ENCODE data around the gene SYT17.

SYT17 gene, protein sequence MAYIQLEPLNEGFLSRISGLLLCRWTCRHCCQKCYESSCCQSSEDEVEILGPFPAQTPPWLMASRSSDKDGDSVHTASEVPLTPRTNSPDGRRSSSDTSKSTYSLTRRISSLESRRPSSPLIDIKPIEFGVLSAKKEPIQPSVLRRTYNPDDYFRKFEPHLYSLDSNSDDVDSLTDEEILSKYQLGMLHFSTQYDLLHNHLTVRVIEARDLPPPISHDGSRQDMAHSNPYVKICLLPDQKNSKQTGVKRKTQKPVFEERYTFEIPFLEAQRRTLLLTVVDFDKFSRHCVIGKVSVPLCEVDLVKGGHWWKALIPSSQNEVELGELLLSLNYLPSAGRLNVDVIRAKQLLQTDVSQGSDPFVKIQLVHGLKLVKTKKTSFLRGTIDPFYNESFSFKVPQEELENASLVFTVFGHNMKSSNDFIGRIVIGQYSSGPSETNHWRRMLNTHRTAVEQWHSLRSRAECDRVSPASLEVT
- 0.29 to 6.0 (median 0.79) reads per million in 18 experiments for total RNA-seq

- DNase-seq: peak; percentile 77 to 86
Observed at GRCh38 chr16:19167710-19168370, at the start of gene SYT17. SYT17 (plus strand) TSS chr16:19168240; CDS start chr16:19168647, 407 bp downstream.

DNA sequence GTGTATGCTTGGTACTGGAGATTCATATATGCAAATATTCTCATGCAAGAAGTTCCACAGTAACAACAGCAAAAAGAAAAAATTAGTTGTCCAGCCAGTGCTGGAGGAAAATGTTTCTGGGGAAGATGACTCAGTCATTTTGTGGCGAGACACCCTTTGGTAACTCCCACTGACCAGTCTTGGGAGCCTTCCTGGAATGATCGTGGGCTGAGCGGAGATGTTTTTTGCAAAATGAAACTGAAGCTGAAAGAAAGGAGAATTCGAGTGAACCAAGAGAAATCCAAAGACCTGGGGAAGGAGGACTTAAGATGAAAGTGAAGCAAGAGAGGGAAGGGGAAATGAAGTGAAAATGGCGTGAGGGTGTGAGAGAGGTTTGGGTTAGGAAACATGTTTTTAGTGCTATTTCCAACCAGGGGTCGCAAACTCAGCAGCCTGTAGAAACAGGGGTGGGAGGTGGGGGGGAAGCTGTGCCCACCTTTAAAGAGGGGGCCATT is 49.1 kb upstream of the SYT17 start:
- peak; percentile 93 to 95 for DNase-seq

- peak in 1 of 2 donors; percentile 17 for DNase-seq
Observed at GRCh38 chr16:19119564-19119963, 48.5 kb upstream of the SYT17 start.

- no peak for DNase-seq
Observed at GRCh38 chr16:19123535-19124178, 44.4 kb upstream of the SYT17 start.

DNA sequence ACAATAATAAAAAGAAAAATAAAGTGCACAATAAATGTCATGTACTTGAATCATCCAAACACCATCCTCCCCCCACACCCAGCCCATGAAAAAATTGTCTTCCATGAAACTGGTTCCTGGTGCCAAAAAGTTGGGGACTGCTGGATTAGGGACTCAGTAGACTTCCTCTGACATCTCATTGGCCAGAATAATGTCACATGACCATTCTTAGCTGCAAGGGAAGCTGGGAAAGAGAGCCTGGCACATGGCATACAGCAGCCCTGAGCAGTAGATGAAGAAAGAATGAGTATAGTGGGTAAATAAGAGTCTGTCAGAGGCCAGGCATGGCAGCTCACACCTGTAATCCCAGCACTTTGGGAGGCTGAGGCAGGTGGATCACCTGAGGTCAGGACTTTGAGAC is 41.7 kb upstream of the SYT17 start:
- DNase-seq: no peak

- DNase-seq: no peak
Observed at GRCh38 chr16:19127205-19127604, 40.8 kb upstream of the SYT17 start.

DNA sequence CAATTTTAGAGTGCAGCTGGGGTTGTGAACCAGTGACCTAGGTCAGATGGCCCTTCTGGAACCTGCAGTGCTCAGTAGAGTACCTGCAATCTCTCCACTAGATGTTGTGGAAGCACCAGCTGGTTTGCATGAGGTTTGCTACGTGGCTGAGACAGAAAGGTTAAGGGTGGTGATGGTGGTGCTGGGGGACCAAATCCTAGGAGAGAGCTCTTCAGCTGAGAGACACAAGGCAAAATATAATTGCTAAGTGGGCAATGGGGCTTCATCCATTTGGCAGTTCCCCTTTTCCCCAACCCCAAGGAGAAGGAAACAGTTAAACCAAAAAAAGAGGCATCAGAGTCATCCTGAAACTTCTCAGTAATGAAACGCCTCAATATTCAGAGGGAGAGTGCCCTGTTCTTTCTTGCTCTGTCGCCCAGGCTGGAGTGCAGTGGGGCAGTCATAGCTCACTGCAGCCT is 40.3 kb upstream of the SYT17 start:
- peak; percentile 13 to 44 for DNase-seq

- no peak for DNase-seq
Observed at GRCh38 chr16:19128454-19129200, 39.4 kb upstream of the SYT17 start.

DNA sequence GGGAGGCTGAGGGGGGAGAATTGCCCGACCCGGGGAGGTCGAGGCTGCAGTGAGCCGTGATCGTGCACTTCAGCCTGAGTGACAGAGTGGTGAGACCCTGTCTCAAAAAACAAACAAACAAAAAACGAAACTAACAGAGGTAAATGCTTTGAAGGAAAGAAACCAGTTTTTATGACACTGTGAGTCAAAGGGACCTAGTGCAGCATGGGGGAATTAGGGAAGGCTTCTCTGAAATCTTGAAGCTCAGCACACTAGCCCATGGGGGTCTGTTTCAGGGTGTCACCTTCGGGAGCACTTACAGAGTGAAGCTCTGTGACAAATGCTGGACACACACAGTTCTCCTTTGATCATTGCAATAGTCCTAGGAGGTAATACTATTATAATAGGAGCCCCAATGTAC is 37.7 kb upstream of the SYT17 start:
- DNase-seq: no peak

GRCh38 chr16:19130852-19131824 is 36.9 kb upstream of the SYT17 start:
- peak; percentile 89 to 94 for DNase-seq

DNA sequence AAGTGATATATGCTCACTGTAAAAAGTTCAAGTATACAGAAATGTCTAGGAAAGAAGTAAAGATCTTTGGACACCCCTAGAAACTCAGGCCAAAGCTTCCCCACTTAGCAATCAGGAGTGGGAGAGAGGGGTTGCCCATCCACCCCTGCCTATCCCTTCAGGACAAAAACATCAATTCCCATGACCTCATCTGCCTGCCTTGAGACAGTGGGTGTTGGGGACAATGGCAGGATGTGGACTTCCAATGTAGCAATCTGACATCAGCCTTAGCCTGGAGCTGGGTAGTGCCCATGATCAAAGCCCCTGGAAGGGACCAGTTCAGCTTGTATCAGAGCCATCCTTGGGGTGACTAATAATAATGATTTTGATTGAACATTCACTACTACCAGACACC is 36.2 kb upstream of the SYT17 start:
- peak; percentile 55 to 57 for DNase-seq

GRCh38 chr16:19132255-19132654 is 35.8 kb upstream of the SYT17 start:
- DNase-seq: peak; percentile 63 to 70

GRCh38 chr16:19132898-19133297 is 35.1 kb upstream of the SYT17 start:
- DNase-seq: peak; percentile 14 to 28

DNA sequence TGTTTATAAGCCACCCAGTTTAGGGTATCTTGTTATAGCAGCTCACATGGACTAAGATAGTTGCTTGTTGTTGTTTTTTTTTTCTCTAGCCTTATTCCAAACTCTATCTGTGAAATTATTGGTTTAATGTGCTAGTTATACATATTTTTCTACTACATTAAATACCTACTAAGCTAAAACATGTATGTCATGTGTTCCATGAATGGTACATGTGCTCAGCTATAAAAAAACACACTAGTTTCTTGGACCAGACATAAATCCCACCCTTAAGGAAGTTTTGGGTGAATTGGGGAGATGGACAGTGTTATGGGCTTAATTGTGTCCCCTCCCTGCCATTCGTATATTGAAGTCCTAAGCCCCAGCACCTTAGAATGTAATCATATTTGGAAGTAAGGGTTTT is 34.4 kb upstream of the SYT17 start:
- no peak for DNase-seq

DNA sequence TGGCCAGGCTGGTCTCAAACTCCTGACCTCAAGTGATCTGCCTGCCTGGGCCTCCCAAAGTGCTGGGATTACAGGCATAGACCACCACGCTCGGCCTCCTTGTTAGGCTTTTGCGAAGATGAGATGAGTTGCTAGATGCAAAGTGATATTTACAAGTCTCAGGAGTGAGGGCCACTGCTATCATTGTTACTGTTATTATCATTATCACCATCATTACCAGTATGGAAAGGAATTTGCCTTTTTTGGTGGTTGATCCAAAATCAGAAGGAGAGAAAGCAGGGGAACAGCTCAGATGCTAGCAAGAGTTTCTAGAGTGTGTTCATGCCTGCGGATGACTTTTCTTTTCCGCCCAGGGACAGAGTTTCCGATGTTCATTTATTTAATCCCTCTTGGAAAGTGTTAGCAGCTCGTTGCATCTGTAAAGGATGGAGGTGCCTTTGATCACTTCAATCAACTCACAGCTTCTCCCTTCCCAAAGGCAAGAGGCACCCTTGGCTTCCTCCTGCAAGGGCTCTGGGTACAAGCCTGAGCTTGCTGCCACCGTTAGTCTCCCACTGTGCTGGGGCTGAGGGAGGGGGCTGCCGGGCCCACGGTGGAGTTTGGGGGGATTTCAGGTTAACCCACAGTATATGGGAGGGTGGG is 32.7 kb upstream of the SYT17 start:
- DNase-seq: no peak

DNA sequence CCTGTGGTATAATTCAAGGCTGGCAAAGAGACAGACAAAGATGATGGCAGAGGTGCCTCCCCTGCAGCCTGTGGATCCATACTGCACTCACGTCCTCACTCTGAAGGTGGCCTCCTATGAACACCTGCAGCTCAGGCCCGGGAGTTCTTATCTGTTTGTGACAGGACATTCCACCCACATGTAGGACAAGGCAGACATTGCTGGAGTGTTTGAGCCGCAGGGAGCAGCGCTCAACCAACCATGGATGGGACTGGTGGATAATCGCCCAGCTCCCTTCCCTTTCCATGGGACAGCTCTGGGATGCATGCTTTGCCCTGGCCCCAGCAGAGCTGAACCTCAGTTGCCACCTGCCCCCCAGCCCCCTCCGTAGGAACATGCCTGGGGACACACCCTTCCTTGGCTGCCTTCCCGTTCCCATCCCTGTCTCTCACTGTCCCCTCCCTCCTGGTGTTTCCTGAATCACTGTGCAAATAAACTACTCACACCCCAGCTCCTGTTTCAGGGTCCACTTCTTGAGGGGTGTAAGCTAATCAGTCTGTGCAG is 32.1 kb upstream of the SYT17 start:
- no peak for DNase-seq

DNA sequence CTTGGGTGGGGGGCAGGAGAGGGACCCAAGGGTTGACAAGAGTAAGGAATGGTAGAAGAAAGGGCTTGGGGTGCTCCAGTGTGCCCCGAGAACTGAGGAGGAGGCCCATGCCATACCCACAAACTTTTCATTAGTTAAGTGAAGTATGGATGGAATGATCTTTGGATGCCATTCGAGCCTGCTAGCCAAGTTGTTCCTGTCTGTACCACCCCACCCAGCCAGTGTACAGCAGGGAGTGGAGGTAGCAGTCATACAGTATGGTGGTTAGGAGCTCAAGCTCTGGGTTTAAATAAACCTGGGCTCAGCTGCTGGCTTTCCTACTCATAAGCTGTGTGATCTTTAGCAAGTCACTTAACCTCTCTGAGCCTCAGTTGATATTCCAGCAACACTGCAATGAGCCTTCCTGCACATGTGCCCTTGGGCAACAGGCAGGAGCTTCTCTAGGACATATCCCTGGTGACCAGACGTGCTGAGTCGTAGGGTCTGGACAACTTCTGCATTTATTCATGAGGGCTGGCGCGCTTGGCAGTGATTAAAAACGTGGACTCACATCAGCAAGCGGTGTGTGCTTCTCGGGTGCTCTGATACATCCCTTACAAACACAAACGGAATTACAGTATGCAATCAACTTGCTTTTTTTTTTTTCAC is 31.4 kb upstream of the SYT17 start:
- DNase-seq: peak; percentile 82 to 84

GRCh38 chr16:19137201-19138128 is 30.6 kb upstream of the SYT17 start:
- peak in 1 of 2 donors; percentile 17 for DNase-seq

All from inflammatory macrophage (primary cell).